HEK293T (cell line): ENCODE results near the gene RAB6B.

Source experiments
- ARNT ChIP-seq: fragments of 450-650 bp; IDR thresholded peaks from 2 replicates; pipeline ENCODE4 v1.6.1; 2017; ENCODE audit warnings: mild to moderate bottlenecking
- BHLHE40 ChIP-seq: fragments of 450-650 bp; IDR thresholded peaks from 2 replicates; pipeline ENCODE4 v1.6.1; 2016; ENCODE audit warnings: mild to moderate bottlenecking, moderate library complexity, borderline replicate concordance
- CTBP1 ChIP-seq: fragments of 450-650 bp; IDR thresholded peaks from 2 replicates; pipeline ENCODE4 v1.6.1; 2016; ENCODE audit warnings: borderline replicate concordance
- ELF4 ChIP-seq: fragments of 450-650 bp; IDR thresholded peaks from 2 replicates; pipeline ENCODE4 v1.6.1; 2017; ENCODE audit warnings: antibody characterized with exemption
- FOXA1 ChIP-seq: fragments of 450-650 bp; IDR thresholded peaks from 2 replicates; pipeline ENCODE4 v1.6.1; 2016; ENCODE audit warnings: mild to moderate bottlenecking
- FOXK2 ChIP-seq: fragments of 450-650 bp; IDR thresholded peaks from 2 replicates; pipeline ENCODE4 v1.6.1; 2016; ENCODE audit warnings: mild to moderate bottlenecking
- FOXM1 ChIP-seq: fragments of 450-650 bp; IDR thresholded peaks from 2 replicates; pipeline ENCODE4 v1.6.1; 2017; ENCODE audit warnings: mild to moderate bottlenecking, borderline replicate concordance
- HDGF ChIP-seq: fragments of 450-650 bp; IDR thresholded peaks from 2 replicates; pipeline ENCODE4 v1.6.1; 2017; ENCODE audit warnings: antibody characterized with exemption, borderline replicate concordance
- LEF1 ChIP-seq: fragments of 450-650 bp; IDR thresholded peaks from 2 replicates; pipeline ENCODE4 v1.6.1; 2017; ENCODE audit warnings: mild to moderate bottlenecking, borderline replicate concordance
- NFRKB ChIP-seq: fragments of 450-650 bp; IDR thresholded peaks from 2 replicates; pipeline ENCODE4 v1.6.1; 2016; ENCODE audit warnings: mild to moderate bottlenecking, moderate library complexity
- PKNOX1 ChIP-seq: fragments of 450-650 bp; IDR thresholded peaks from 2 replicates; pipeline ENCODE4 v1.6.1; 2016
- SP1 ChIP-seq: fragments of 450-650 bp; IDR thresholded peaks from 2 replicates; pipeline ENCODE4 v1.6.1; 2017
- SUZ12 ChIP-seq: fragments of 450-650 bp; IDR thresholded peaks from 2 replicates; pipeline ENCODE4 v1.6.1; 2016; ENCODE audit warnings: mild to moderate bottlenecking
- TARDBP ChIP-seq: fragments of 450-650 bp; IDR thresholded peaks from 2 replicates; pipeline ENCODE4 v1.6.1; 2016

DNA sequence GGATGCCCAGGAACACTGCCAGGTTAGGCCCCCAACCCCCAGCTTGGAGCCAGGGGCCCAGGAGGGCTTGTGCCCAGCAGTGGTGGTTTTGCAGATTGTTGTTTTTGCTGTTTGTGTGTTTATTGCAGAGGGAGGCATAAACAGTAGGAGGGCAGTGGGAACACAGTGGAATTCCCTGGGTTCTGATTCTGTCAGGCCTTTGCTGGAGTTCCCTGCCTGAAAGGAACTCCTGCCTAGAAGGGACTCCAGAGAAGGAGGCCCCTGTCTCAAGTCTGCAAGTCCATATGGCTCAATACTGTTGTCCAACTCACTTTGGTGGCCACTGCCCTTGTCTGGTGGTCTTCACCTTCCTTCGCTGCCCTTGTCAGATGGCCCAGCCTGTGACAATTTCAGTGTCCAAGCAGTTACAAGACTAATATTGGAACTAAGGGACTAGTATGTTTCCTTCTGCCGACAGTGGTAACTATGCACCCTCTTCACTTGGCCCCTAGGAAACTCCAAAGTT, 47.4 kb upstream of the RAB6B start:
- TF ChIP-seq NFRKB (no peak), ARNT (no peak), FOXM1 (no peak), FOXA1 (no peak), LEF1 (no peak), BHLHE40 (no peak), SP1 (no peak), TARDBP (no peak), ELF4 (no peak), PKNOX1 (no peak), SUZ12 (no peak), CTBP1 (no peak), FOXK2 (no peak), HDGF (no peak)
